Measurements from ENCODE around the gene LCE3E.
"Not testable (repeated sequence)": the region's sequence is repeated elsewhere in the genome, so short reads cannot be mapped to it uniquely, and the experiment has no call there.

The LCE3E gene

DNA sequence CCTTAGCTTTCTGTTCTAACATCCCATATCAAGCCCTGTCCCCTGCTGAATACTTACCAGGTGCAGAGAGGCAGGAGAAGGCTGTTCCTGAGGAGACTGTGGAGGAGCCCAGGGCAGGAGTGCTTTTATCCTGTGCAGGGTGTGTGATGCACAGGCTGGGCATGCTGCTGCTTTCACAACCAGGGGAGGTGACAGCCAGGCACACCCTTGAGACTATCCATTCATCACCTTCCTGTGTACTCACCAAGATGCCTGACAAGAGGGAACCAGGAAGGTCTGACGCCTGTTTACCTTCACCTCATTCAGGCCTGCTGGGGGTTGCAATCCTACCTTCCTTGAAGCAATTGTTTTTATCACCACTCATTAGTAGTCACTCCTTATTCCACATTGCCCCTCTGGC is at the start of gene LCE3E:
LCE3E (minus strand) TSS at position 100 of the 400 bp plus-strand sequence. CDS start 572 bp downstream, outside the sequence.
- no peak for DNase-seq (ENCODE audit: extremely low read depth, low read depth)
- no peak for TF ChIP-seq CTCF (IDR thresholded peaks at IDR 0.05; ENCODE audit: low read depth, low read length, missing control alignments)
- no peak within 1 kb of the TSS for H3K4me3 ChIP-seq (replicated peaks; ENCODE audit: low read depth, low read length)

GRCh38 chr1:152613511-152613910 is 46.9 kb upstream of the LCE3E start, which contains the start of gene LCE3B:
Gene LCE3B, plus strand, starts transcription at chr1:152613811. Its CDS starts 0 bp downstream, at chr1:152613811.
- TF ChIP-seq CTCF (IDR thresholded peaks at IDR 0.05; ENCODE audit: low read depth, low read length, missing control alignments), result no peak
- no peak within 1 kb of the TSS for H3K4me3 ChIP-seq (replicated peaks; ENCODE audit: low read depth, low read length)
- no peak for DNase-seq (ENCODE audit: extremely low read depth, low read depth)

DNA sequence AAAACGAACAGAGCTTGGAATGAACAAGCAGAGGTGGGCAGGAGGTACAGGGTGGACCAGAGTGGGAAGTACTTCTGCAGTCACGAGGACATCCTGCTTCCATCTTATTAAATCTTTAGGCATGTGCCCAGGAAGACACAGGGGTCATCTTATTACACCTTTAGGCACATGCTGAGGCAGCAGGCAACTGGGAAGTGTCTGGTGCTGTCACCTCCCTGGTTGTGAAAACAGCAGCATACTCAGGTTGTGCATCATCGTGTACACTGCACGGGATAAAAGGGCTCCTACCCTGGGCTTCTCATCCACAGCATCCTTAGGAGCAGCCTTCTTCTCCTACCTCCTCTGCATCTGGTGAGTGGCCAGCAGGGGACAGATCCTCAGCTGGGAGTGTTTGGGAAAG is 33.4 kb upstream of the LCE3E start, which contains the start of gene LCE3C:
LCE3C (plus strand) TSS at position 301 of the 400 bp plus-strand sequence. CDS start 498 bp downstream, outside the sequence.
- H3K4me3 ChIP-seq (replicated peaks; ENCODE audit: low read depth, low read length), result no peak within 1 kb of the TSS
- DNase-seq (ENCODE audit: extremely low read depth, low read depth), result no peak
- no peak for TF ChIP-seq CTCF (IDR thresholded peaks at IDR 0.05; ENCODE audit: low read depth, low read length, missing control alignments)

- no peak for TF ChIP-seq CTCF (IDR thresholded peaks at IDR 0.05; ENCODE audit: low read depth, low read length, missing control alignments)
- no peak overlapping the region for H3K4me3 ChIP-seq (replicated peaks; ENCODE audit: low read depth, low read length)
- no peak for DNase-seq (ENCODE audit: extremely low read depth, low read depth)
Measured at GRCh38 chr1:152596986-152597385, 30.4 kb upstream of the LCE3E start.

- no peak for TF ChIP-seq CTCF (IDR thresholded peaks at IDR 0.05; ENCODE audit: low read depth, low read length, missing control alignments)
- DNase-seq (ENCODE audit: extremely low read depth, low read depth), result no peak
Measured at GRCh38 chr1:152585586-152585985, 19.0 kb upstream of the LCE3E start.

GRCh38 chr1:152582647-152583046 is 16.1 kb upstream of the LCE3E start:
- no peak for DNase-seq (ENCODE audit: extremely low read depth, low read depth)
- H3K4me3 ChIP-seq (replicated peaks; ENCODE audit: low read depth, low read length), result no peak overlapping the region
- TF ChIP-seq CTCF (IDR thresholded peaks at IDR 0.05; ENCODE audit: low read depth, low read length, missing control alignments), result no peak

More at GRCh38 chr1:152585586-152585985, 19.0 kb upstream of the LCE3E start:
- H3K4me3 ChIP-seq (replicated peaks; ENCODE audit: low read depth, low read length), result no peak overlapping the region

DNA sequence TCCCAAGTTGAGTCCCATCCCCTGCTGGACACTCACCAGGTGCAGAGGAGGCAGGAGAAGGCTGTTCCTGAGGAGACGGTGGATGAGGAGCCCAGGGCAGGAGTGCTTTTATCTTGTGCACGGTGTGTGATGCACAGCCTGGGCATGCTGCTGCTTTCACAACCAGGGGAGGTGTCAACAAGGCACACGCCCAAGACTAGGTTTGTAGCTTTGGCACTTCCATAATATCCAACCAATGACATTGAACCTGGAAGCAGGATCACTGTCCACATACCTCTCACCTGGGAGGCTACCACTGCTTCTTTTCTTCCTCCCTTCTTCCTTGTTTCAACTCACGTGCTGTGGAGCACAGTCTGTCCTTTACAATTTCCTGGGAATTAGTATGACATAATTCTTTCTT is 13.9 kb upstream of the LCE3E start, which contains the start of gene LCE3D:
LCE3D (minus strand) TSS at position 84 of the 400 bp plus-strand sequence. CDS start 580 bp downstream, outside the sequence.
- H3K4me3 ChIP-seq (replicated peaks; ENCODE audit: low read depth, low read length), result no peak within 1 kb of the TSS
- DNase-seq (ENCODE audit: extremely low read depth, low read depth), result no peak
- TF ChIP-seq CTCF (IDR thresholded peaks at IDR 0.05; ENCODE audit: low read depth, low read length, missing control alignments), result no peak

GRCh38 chr1:152579526-152579925 is 12.9 kb upstream of the LCE3E start:
- DNase-seq (ENCODE audit: extremely low read depth, low read depth); H3K4me3 ChIP-seq (replicated peaks; ENCODE audit: low read depth, low read length): not testable (repeated sequence)
